ENCODE results near the gene YPEL5.
"Not testable (repeated sequence)": the region's sequence is repeated elsewhere in the genome, so short reads cannot be mapped to it uniquely, and the experiment has no call there.

Gene YPEL5

DNA sequence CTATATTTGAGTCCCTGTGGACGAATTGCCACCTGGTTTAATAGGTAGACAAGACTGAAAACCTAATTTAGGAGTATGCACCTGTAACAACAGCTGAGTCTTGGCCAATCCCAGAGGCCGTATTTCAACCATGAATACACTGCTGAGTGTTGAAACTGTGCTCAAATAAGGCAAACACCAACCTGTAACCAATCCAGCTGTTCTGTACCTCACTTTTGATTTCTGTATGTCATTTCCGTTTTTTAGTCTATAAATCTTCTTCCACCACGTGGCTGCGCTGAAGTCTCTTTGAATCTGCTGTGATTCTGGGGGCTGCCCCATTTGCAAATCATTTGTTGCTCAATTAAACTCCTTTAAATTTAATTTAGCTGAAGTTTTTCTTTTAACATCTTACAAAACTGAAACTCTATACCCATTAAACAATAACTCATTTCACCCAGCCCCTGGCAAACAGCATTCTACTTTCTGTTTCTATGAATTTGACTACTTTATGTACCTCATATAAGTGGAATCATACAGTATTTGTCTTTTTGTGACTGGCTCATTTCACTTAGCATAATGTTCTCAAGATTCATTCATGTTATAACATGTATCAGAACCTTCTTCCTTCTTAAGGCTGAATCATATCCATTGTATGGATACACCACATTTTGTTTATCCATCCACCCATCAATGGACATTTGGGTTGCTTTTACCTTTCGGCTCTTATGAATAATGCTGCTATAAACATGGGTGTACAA, 7.5 kb upstream of the YPEL5 start:
- no peak for DNase-seq

DNA sequence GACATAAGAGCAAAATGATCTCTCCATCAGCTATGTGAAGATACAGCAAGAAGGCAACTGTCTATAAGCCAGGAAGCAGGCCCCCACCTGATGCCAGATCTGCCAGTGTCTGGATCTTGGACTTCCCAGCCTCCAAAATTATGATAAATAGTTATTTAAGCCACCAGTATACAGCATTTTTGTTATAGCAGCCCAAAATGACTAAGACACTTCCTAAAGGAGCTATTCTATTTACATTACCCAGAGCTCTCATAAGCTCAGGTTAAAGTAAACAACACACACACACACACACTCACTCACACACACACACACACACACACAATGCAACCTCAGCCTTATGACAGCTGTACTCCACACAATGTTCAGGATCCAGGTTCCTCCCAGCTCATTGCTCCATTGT, 5.7 kb upstream of the YPEL5 start:
- no peak for DNase-seq

DNA sequence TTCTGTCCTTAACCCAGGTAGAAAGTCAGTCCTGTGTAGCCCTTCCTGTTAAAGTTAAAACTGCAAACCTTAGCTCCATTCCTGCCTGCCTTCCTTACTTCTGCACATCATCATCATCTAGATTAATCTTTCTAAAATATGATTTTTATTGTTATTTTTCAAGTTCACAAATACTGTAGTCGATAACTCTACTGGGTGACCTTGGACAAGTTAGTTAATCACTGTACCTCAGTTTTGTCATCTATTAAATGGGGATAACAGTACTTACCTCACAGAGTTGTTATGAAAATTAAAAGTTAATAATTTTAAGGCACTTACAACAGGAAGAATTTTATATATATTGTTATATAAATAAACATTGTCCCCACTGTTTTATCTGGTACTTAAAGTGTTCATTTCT, 2.5 kb upstream of the YPEL5 start:
- no peak for DNase-seq

DNA sequence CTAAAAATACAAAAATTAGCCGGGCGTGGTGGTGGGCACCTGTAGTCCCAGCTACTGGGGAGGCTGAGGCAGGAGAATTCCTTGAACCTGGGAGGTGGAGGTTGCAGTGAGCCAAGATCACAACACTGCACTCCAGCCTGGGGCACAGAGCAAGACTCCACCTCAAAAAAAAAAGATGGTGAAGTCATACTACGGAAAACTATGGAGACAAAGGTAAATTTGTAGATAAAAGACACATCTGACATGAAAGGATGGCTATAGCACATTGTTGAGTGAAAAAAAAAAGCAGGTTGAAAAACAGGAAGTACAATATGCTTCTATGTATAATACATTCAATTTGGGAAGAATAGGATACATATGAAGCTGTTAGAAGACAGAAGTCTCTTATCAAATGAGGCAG, 1.9 kb upstream of the YPEL5 start:
- not testable (repeated sequence) for DNase-seq

DNA sequence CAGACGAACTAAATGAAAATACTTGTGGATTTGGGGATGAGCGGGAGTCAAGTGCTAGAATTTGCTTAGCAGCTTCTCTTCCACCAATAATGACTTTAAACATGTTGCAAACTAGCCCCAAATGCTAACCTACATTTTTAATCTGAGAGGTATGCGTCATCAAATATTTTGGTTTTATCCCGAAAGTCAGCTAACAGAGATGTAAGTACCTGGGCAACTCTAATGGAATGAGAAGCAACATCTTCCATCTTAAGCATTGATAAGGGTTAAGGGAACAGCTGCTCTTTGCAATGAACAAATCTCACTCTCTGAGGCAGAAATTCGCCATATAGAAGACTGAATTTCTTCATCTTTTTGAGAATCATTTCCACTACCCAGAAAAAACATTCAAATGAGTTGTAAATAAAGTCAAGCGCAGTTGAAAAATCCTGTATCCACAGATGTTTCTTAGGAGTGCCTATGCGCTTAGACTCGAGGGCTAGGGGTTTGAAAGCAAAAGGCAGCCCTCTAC, 926 bp upstream of the YPEL5 start:
- no peak for DNase-seq

DNA sequence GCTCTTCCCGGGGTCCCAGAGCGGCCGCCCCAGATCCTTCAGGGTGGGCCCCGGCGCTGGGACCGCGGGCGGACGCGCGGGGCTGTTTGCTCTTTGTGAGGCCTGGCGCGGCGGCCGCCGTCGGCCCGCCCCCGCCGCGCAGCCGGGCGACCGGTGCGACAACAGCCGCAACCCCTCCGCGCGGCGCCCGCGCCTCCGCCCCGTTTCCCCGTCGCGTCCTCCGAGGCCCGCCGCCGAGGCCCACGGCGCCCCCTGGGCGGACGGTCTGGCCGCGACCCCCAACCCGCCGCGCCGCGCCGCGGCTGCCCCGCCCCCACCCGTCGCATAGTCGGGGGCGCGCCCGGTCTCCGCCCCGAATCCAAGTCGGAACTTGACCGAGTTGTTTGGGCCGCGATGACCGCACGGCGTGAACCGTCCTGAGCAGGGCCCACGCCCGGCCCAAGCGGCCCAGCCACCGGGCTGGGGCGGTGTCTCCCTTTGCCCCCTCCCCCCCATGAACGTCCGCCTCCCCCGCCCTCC, 448 bp downstream of the YPEL5 start:
- DNase-seq = no peak

DNA sequence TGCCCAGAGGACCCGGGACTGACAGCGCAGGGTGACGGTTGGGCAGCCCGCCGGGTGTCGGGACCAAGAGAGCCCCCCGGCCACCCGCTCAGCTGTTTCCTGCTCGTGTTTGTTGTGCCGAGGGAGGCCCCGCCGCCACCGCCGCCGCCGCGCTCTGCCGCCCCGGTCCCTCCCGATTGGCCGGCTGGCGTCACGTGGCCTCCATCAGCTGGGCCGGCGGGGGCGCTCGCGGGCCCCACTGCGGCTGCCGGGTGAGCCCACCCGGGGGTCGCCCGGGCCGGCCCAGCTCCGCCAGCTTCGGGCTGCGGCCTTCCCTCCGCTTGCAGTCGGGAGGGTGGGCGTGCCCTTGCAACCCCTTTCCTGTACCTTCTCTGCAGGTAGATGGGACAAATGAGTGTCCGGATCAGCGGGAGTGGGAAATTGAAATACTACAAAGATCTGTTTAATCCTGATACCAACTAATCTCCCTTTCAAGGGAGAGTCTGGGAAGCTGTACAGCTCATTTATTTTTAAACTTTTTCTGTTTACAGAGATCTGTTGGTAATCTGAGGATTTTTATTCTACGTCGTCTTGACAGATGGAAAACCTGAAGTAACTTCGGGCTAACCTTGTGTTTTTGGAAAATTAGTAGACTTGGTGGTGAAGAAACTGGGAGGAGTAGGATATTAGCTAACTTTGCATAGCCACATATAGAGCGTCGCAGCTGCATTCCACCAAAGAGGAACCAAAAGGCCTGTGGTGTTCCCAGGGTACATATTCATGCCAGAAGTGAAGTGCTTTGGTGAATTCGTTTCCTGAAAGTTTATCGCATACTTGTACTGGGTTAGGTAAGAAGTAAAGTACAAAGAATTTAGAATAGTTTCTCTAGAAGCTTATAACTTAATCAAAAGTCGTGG, 1.2 kb downstream of the YPEL5 start:
- DNase-seq = peak; percentile 93

DNA sequence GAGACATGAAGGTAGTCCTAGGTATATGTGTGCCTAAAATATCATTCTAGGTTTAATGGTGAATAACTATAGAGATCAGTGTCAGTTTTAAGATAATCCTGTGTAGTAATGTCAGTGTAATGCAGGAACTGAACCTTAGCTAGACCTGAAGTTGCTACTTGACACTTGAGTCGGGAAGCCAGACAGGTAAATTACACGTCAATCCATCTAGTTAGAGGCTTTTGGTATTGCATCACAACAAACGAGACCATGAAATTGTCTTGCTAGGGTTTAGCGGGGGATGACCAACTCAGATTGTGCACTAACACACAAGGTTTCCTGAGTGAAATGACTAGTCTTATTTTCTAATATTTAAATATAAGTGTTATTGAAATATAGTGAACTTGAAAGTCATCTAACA, 2.0 kb downstream of the YPEL5 start:
- DNase-seq = no peak

DNA sequence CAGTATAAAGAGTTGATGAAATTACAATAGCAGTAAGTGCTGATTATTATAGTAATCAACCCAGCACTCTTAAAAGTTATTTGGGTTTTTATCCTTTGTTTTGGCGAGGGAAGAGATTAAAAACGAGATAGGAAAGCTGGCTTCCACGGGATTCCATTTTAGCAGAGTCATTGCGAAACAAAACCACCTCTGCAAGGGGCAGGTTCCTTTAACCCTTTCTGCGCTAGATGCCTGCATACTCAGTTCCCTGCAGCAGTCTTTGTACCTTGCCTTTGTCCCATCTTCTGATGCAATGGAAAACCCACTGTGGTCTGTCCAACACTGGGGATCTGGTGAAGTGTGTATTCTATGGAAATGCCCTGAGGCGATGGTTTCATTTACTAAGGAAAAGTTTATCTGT, 2.7 kb downstream of the YPEL5 start:
- no peak for DNase-seq

DNA sequence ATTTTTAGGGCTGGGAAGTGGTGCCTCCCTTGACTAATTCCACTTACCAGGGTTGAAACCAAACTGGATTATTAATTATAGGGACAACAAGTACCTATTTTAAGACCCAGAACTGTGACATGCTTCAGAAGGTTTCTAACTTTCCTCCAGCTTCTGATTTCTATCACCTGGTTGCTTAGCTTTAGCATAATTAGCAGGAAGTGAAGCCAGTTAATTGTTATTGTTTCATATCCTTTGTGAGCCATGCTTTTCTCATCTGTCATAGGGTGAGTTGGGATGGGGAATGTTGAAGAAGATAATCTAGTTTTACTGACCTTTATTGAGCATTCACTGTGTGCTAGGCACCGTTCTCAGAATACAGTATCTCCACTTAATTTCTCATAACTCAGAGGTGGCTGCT, 3.2 kb downstream of the YPEL5 start:
- DNase-seq = no peak

DNA sequence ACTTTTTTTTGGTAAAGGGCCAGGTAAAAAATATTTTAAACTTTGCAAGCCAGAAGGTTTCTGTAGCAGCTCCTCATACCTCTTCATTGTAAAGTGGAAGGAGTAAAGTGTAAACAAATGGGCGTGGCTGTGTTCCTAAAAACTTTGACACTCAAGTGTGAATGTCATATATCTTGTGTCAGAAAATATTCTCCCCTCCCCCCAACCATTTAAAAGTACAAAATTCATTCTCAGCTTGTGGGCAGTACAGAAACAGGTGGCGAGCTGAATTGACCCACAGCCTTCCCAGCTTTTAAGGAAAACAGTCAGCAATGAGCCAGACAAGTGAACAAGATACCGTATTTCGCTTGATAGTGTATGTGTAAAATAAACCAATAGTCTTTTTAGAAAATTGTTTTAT, 4.0 kb downstream of the YPEL5 start:
- no peak for DNase-seq

DNA sequence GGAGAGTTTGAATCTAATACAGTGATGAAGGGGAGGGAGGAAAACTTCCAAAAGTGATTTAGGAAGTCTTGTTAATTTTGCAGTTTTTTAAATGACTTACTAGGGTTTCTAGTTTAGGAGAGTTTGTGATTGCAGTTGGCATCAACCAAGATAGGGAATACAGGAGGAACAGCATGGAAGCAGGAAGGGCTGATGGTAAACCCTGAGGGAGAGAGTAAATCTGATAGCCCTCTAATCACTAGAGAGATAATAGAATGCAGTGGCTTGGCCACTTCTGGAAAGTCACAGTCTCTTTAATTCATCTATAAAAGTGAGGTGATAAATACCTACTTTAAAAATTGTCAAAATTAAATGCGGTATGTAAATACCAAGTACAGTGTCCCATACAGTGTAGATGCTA, 5.6 kb downstream of the YPEL5 start:
- DNase-seq = no peak

DNA sequence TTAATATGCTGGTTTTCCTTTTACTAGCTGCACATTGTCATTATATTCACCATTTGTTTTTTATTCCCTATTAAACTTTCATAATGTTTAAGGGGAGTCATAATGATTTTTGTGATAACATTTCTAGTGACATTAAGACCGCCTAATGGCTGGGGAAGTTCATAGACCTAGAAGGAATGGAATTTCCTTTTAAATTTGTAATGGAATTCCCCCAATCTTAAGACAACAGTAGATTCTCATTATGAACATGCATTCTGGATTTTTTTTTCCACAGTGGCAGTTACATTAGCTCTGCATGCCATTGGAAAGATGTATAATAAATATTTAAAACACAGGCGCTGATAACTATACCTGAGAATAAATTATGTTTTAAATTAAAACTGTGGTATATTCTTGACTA, 8.4 kb downstream of the YPEL5 start:
- no peak for DNase-seq

DNA sequence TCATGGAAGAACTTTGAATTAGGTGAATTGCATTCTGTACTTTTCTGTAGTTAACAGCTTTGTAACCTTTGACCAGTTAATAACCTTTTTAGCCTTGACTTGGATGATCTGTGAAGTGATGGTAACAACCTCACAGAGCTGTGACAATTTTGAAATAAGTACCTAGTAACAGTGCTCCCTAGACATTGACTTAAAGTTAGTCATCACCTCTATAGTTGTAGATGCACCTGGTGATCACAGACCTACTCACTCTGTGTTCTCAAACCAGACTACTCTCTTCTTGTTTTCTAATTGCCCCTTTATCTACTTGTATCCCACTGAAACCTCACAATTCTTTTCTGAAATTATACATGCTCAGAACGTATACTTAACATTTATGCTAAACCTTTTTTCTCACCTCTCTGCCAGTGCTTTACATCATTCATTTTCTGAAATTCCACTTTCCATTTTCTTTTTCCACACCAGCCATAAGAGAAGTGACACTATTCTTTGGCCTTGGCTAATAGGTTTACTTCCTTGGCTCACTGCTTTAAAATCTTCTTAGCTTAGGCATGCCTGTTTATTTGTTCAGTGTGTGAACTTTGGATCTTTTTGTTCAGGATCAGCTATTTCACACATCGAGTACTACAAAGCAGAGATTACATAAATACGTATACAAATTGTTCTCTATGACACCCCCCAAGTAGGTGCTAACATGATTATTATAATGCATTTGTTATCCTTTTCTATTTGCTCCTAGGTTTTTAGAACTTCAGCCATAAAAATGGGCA, 9.3 kb downstream of the YPEL5 start:
- DNase-seq = no peak

DNA sequence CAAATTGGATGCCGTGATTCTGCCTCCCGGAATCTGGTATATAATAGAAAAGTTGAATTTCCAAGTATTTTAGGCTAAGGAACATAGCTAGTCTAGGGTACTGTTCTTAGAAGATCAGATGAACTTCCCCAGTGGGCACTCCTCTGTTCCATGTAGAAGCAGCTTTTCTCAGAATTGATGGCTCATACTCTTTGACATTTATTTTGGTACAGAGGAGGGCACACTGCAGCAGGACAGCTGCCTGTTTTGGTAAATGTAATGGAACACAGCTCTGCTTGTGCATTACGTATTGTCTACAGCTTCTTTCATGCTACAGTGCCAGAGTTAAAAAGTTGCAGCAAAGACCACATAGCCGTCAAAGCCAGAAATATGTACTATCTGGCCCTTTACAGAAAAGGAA, 10.8 kb downstream of the YPEL5 start:
- DNase-seq = no peak

DNA sequence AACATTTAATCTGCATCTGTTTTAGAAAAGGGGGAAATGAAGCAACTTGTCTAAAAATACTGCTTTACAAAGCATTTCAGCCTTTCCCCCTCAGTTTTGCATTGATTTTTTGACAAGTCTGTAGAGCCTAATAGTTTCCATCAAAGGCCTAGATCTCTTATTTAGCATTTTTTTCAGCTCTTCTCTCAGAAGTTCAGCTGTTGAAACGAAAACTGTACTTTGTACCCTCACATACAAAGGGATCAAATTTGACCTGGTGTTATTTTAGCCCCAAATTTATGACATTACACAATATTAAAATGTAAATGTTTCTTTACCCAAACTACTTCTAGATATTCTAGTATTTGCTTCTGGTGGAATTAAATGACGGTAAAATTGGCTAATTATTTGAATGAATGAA, 13.0 kb downstream of the YPEL5 start:
- no peak for DNase-seq

DNA sequence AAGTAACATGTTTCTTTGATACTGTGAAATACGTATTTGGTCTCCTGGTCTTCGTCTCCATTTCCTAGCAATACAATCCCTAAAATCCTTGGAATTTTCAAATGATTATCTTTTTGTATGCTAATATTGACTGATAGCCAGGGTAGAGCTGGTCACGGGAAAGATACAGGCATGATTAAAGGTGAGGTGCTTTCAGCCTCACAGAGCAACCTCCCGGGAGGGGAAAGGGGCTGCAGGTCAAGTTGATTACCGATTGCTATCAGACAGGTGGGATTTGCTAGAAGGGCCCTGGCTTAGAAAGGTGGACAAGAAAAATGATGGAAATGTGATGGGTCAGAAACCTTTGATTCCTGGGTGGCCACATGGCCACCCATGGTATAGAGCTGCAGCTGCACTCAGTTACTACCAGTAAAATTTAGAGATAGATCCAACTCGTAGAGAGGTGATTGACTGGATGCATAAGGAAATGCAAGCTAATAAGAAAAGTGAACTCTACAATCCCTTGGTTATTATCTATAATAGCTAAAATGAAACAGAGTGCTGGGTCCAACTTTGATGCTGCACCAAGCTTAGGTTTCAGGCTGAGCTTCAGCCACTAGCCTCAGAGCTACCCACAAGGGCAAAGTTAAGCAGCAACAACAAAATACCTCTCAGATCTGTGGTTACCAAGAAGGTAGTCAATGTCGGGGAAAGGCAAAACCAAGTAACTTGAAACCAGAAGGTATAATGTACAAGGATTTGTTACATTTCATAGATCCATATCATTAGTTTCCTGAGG, 15.3 kb downstream of the YPEL5 start:
- no peak for DNase-seq

DNA sequence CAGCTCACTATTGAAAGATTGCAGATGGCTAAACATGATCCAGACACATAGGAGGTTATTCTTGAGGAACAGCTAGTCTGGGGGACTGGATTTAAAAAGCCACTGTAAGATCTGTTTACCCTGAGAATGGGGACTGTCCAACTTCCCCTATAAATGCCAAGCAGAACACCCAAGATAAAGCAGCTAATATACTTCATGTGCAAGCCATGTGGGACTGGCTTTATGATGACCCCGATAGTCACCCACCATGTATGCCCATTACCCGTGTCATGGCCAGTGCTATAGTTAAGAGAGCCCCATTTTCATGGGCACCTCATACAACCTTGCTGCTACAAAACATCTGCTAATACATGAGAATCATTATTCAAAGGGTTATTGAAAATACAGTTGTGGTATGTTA, 16.0 kb downstream of the YPEL5 start:
- no peak for DNase-seq

DNA sequence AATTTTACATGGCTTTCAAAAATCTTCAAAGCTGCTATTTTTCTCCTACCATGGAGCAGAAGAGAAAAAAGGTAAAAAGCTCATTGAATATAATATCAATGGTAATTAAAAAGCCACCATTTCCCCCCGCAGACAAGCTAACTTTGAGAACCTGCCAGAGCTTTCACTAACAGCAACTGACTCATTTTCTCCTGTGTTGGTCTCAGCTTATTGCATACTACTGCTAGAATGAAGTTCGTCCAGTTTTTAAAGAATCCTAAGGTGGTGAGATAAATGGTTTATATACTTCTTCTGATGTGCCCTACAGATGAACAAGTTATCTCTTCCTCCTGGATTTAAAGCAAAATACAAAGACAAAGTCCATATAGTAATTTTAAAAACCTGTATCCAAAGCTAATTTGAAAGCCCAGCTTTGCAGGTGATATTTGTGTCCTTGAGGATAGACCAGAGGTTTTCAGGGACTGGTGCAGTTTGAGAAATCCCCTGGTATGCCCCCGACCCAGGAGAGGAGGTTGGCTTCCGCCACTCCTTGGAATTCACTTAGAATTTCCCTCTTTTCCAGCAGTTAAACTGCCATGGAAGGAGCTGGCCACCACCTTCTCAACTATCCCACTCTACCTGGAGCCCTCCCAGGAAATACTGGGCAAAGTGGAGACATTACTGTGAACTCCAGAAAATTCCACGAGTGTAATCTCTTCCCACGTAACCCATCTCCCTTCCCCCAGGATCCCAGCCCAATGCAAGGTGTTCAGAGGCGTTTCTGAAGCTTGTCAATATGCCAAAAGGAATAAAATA, 17.5 kb downstream of the YPEL5 start:
- DNase-seq = no peak

DNA sequence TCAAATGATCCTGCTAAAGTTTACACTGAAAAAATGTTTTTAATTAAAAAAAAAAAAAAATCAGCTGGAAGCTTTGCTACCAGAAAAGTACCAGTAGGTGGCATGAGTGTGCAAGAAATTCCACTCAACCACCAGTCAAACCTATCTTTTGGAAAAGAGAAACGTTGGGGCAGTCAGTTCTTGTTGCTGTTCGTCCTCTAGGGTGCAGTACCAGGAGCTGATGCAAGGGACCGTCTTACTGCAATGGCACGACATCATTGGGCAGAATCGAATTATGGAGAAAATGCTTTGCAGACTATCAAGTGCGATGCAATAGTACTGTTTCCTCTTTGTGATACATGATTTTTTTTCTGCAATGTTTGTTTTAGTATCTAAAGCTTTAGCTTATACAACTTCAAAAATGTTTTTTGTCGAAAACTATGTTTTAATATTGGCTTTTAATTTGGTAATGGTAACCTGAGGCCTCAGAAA, 18.3 kb downstream of the YPEL5 start:
- DNase-seq = peak; percentile 92

DNA sequence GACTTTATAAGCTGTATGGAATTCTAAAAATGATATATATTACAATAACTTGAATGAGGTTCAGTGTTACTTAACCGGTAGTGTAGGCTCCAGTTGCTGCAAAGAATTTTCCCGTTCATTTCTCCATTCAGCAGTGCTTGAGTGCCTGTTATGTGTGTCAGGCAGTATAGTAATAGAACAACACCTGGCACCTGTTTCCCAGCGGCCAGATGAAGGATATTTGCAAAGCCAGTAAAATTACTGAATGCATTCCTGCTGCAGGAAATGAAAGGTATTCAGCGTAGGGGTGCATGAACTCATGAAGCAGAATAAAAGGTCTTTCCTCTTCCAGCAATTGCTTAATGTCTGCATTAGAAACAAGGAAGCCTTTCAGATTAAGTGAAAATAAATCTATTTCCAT, 18.8 kb downstream of the YPEL5 start:
- no peak for DNase-seq

Data from MV-4-11 (cell line).